Testis (tissue), 5 donors: ENCODE measurements around the gene ADNP2. TPM values are rescaled to one million over a fixed set of nuclear protein-coding genes. Genes with fewer than 3 reads are reported as not detected.
A peak's percentile ranks its signal among the peaks of the same experiment; 100 is the strongest.

ENCODE experiments used
- DNase-seq: peaks from one replicate; pipeline ENCODE4 v3.0.0-alpha.2; 2019
- H3K27ac ChIP-seq, 2 donors: fragments of 200-600 bp; sonication (generic); one replicate each; pipeline ENCODE4 v1.5.1; 2019
- H3K27me3 ChIP-seq: fragments of 200-600 bp; sonication (generic); one replicate; pipeline ENCODE4 v1.5.1; 2019
- H3K36me3 ChIP-seq: fragments of 200-600 bp; sonication (generic); one replicate; pipeline ENCODE4 v1.5.1; 2017; ENCODE audit warnings: low read depth; ENCODE audit errors: missing control alignments
- H3K4me1 ChIP-seq: fragments of 200-600 bp; sonication (generic); one replicate; pipeline ENCODE4 v1.5.1; 2019
- H3K4me3 ChIP-seq, 2 donors: fragments of 200-600 bp; sonication (generic); one replicate each; pipeline ENCODE4 v1.5.1; 2017 to 2019
- H3K9me3 ChIP-seq: fragments of 200-600 bp; sonication (generic); one replicate; pipeline ENCODE4 v1.5.1; 2017
- POLR2A ChIP-seq: fragments of 450-650 bp; IDR thresholded peaks from one replicate; pipeline ENCODE4 v1.6.1; 2017; ENCODE audit warnings: antibody characterized with exemption, mild to moderate bottlenecking, moderate library complexity
- WGBS, 2 donors: methylation state at CpG; one replicate each; pipeline ENCODE4 v1.1.5; 2018; 5-methylcytosine and 5-hydroxymethylcytosine counted together
- intact Hi-C: fragments of 100-400 bp; cut with DNase I; formaldehyde crosslinking; loops from one replicate; pipeline ENCODE4 v1.15.1; 2023; ENCODE audit warnings: low total_unique reads
- long read RNA-seq, 2 donors: transcript quantifications; one replicate each; lab custom pipeline, GENCODE V29; 2026
- polyA plus RNA-seq: library from polyadenylated mRNA; stranded (reverse); fragments of 350-450 nt; fragmentation: Illumina TruSeq; extraction: RNeasy Lipid Tissue Mini Kit (QIAGEN cat#74804); gene quantifications from one replicate; pipeline ENCODE4 v1.2.3, GENCODE V29; 2014; ENCODE audit warnings: low read depth, low replicate concordance; ENCODE audit not compliant: insufficient read depth
- total RNA-seq, 2 donors: library from RNA; depleted of rRNA; stranded (reverse); fragments of >200 nt; gene quantifications; one replicate each; pipeline ENCODE4 v1.2.3, GENCODE V29; 2016
- TF ChIP-seq, protein P1 (sequence below), 3 experiments: fragments of 450-650 bp in 2 of 3; fragments of 200-600 bp in 1 of 3; sonication (generic) in 1 of 3; IDR thresholded peaks; one replicate each; pipeline ENCODE4 v1.5.1; 2016 to 2019; ENCODE audit warnings: antibody characterized with exemption in 3 of 3, mild to moderate bottlenecking in 2 of 3, moderate library complexity in 1 of 3

The ADNP2 gene, protein sequence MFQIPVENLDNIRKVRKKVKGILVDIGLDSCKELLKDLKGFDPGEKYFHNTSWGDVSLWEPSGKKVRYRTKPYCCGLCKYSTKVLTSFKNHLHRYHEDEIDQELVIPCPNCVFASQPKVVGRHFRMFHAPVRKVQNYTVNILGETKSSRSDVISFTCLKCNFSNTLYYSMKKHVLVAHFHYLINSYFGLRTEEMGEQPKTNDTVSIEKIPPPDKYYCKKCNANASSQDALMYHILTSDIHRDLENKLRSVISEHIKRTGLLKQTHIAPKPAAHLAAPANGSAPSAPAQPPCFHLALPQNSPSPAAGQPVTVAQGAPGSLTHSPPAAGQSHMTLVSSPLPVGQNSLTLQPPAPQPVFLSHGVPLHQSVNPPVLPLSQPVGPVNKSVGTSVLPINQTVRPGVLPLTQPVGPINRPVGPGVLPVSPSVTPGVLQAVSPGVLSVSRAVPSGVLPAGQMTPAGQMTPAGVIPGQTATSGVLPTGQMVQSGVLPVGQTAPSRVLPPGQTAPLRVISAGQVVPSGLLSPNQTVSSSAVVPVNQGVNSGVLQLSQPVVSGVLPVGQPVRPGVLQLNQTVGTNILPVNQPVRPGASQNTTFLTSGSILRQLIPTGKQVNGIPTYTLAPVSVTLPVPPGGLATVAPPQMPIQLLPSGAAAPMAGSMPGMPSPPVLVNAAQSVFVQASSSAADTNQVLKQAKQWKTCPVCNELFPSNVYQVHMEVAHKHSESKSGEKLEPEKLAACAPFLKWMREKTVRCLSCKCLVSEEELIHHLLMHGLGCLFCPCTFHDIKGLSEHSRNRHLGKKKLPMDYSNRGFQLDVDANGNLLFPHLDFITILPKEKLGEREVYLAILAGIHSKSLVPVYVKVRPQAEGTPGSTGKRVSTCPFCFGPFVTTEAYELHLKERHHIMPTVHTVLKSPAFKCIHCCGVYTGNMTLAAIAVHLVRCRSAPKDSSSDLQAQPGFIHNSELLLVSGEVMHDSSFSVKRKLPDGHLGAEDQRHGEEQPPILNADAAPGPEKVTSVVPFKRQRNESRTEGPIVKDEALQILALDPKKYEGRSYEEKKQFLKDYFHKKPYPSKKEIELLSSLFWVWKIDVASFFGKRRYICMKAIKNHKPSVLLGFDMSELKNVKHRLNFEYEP
- total RNA-seq (10 to 100 TPM; 56.8 to 57.7 TPM), polyA plus RNA-seq (50.0 TPM)
- long read RNA-seq, donor 1, full-length matches to known transcripts, result 6 of 6 reads
- long read RNA-seq, donor 1, partial matches to known transcripts, result 0 of 6 reads
- long read RNA-seq, donor 1, other reads (novel, unspliced or antisense), result 0 of 6 reads
- long read RNA-seq, donor 2, full-length matches to known transcripts, result 5 of 5 reads
- long read RNA-seq, donor 2, partial matches to known transcripts, result 0 of 5 reads
- long read RNA-seq, donor 2, other reads (novel, unspliced or antisense), result 0 of 5 reads

DNA sequence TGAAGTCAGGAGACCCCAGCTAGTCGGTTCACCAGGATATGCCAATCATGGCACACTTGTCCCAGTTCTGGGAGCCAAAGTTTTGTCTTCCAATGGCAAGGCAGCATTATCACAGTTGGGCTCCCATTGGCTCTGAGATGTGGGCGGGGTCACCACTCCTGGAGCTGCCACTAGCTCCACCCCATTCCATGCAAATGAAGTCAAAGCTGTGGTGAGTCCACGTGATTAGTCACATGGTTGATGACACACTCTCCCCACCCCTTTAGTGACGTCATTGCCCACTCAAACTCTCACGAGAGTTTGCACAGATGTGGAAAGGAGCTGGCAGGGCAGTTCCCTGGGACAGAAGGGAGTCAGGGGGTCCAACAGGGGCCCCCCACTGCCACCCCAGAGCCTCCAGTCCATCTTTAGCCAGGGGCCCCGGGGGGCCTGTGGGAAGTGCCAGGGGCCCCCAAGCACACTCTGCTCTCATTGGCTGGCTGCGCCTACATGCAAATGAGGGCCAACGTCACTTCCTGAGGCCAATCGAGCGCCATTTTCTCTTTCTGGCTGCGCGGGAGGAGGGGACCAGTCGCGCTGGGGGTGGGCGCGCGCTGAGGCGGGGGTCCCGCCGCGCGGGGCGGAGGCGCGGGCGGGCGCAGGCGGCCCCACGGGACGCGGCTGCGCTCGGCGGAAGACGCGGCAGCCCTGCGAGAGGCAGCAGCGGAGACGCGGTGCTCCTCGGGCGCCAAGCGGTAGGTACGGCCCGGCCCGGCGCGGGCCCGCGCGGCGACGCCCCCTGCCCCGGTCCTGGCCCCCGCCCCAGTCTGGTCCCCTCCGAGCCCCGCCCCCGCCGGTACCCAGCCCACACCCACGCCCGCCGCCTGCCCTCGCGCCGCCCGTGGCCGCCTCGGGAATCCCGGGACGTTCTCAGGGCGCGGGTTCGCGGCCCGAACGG, at the start of gene ADNP2:
TSS of gene ADNP2 (plus strand) at position 524 of the 937 bp plus-strand sequence. CDS start 8,281 bp downstream, outside the sequence.
- peak; percentile 94 for DNase-seq
- peaks cover 18% of the 10 kb centered on the region for H3K4me1 ChIP-seq
- no peaks in the 10 kb centered on the region for H3K9me3 ChIP-seq
- intact Hi-C loops, result no loop called here
- H3K4me3 ChIP-seq, result peak within 1 kb of the TSS; percentile 76 to 85
- TF ChIP-seq, protein P1, sequence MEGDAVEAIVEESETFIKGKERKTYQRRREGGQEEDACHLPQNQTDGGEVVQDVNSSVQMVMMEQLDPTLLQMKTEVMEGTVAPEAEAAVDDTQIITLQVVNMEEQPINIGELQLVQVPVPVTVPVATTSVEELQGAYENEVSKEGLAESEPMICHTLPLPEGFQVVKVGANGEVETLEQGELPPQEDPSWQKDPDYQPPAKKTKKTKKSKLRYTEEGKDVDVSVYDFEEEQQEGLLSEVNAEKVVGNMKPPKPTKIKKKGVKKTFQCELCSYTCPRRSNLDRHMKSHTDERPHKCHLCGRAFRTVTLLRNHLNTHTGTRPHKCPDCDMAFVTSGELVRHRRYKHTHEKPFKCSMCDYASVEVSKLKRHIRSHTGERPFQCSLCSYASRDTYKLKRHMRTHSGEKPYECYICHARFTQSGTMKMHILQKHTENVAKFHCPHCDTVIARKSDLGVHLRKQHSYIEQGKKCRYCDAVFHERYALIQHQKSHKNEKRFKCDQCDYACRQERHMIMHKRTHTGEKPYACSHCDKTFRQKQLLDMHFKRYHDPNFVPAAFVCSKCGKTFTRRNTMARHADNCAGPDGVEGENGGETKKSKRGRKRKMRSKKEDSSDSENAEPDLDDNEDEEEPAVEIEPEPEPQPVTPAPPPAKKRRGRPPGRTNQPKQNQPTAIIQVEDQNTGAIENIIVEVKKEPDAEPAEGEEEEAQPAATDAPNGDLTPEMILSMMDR (IDR thresholded peaks at IDR 0.05), result peak in 1 of 3 experiments; percentile 0
- no peak for TF ChIP-seq POLR2A
- peak within 1 kb of the TSS; percentile 88 to 93 for H3K27ac ChIP-seq
- no peaks in the 10 kb centered on the region for H3K36me3 ChIP-seq
- H3K27me3 ChIP-seq, result no peaks in the 10 kb centered on the region
- WGBS, 2 donors, result 4% methylated on average over 37 to 39 of the region's 76 CpGs

DNA sequence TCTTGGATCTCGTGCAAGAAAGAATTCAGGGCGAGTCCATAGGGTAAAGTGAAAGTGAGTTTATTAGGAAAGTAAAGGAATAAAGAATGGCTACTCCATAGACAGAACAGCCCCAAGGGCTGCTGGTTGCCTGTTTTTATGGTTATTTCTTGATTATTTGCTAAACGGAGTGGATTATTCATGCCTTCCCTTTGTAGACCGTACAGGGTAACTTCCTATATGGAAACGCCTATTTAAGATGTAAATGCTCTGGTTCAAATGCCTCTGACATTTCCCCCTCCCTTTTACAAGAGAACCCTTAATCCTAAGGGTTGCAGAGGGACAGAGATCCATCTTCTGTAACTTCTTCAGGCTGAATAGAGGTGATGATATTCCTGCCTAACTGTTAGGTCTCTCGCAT, 49.1 kb upstream of the ADNP2 start:
- no peaks in the 10 kb centered on the region for H3K4me1 ChIP-seq
- H3K4me3 ChIP-seq, result no peak overlapping the region
- DNase-seq, result no peak
- no peak for TF ChIP-seq POLR2A
- TF ChIP-seq, protein P1 (IDR thresholded peaks at IDR 0.05), result no peak
- no peaks in the 10 kb centered on the region for H3K36me3 ChIP-seq
- no peaks in the 10 kb centered on the region for H3K9me3 ChIP-seq
- H3K27ac ChIP-seq, result no peak overlapping the region
- no peaks in the 10 kb centered on the region for H3K27me3 ChIP-seq
- WGBS, 2 donors, result 84 to 89% methylated on average over 6 of the region's 6 CpGs
- intact Hi-C loops, result no loop called here

DNA sequence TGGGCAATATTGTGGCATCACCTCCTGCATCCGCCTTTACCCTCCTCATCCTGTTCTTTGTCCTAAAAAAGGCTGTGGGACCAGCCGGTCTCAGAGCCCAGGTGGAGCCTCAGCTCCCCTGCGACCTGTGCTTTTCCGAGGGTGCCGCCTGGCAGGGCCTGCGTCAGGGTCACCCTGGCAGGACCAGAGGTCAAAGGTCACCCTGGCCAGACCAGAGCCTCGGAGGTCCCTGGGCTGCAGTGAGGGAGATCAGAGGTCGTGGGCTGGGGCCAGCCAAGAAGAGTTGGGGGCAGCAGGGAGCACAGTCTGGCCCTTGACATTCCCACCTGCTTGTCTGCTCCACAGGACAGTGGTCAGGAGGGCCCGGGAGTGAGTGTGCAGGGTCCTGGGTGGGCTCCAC, 43.4 kb upstream of the ADNP2 start:
- H3K36me3 ChIP-seq, result no peaks in the 10 kb centered on the region
- no peaks in the 10 kb centered on the region for H3K27me3 ChIP-seq
- no peak for TF ChIP-seq POLR2A
- TF ChIP-seq, protein P1 (IDR thresholded peaks at IDR 0.05), result no peak
- intact Hi-C loops, result no loop called here
- no peaks in the 10 kb centered on the region for H3K9me3 ChIP-seq
- no peak for DNase-seq
- H3K4me3 ChIP-seq, result no peak overlapping the region
- no peak overlapping the region for H3K27ac ChIP-seq
- H3K4me1 ChIP-seq, result no peaks in the 10 kb centered on the region
- WGBS, 2 donors, result 84 to 95% methylated on average over 4 to 9 of the region's 9 CpGs

DNA sequence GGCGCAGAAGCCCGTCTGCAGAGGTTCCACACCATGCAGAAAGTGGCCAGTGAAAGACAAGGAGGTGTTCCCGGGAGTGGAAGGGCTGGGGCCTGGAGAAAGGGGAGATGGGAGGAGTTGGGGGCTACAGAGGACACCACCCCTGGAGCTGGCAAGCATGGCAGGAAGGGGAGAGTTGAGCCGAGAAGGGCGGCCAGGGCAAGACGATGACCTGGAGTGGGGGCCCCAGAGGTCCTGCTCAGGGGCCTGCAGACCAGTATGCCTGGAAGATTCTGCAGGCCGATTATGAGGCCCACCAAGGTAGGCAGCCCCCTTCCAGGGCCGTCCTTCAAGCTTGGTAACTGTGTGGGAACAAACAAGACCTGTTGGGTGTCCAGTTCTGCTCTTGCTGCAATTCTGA, 41.7 kb upstream of the ADNP2 start:
- intact Hi-C loops, result no loop called here
- H3K4me1 ChIP-seq, result no peaks in the 10 kb centered on the region
- H3K27me3 ChIP-seq, result no peaks in the 10 kb centered on the region
- TF ChIP-seq POLR2A, result no peak
- TF ChIP-seq, protein P1 (IDR thresholded peaks at IDR 0.05), result no peak
- H3K36me3 ChIP-seq, result no peaks in the 10 kb centered on the region
- WGBS, 2 donors, result 80 to 95% methylated on average over 6 to 8 of the region's 8 CpGs
- no peak overlapping the region for H3K4me3 ChIP-seq
- no peak overlapping the region for H3K27ac ChIP-seq
- DNase-seq, result no peak
- no peaks in the 10 kb centered on the region for H3K9me3 ChIP-seq
